SK-N-DZ (cell line): ENCODE measurements around the gene IL2RA.
A peak's percentile ranks its signal among the peaks of the same experiment; 100 is the strongest.
"Not testable (repeated sequence)": the region's sequence is repeated elsewhere in the genome, so short reads cannot be mapped to it uniquely, and the experiment has no call there.

Source experiments
- DNase-seq: peaks from one replicate; pipeline ENCODE4 v3.0.0-alpha.2; 2015; ENCODE audit warnings: low spot score

The IL2RA gene

GRCh38 chr10:6017781-6018354 lies 44.3 kb downstream of the IL2RA start:
- no peak for DNase-seq

DNA sequence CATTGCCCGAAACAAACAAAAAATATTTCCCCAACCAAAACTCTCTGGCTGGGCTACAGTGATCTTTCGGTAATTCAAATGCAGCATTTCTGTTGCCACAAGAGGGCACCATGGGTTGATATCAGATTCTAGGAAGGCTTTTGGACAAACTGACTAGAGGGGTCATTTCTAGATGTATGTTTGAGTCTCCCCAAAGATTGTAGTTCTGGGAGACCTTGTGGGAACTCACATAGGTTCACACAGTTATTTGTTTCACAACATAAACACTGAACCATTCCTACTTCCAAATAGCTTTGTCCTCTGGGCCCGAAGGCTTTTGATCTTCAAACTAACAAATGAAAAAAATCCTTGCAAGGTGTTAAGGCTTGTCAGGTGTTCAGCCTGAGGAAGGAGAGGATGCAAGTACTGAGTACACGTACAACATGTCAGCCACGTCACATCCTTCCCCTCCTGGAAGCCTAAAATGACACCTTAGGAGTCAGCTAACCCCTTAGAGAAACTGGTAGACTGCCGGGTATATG lies 47.9 kb downstream of the IL2RA start:
- DNase-seq, result peak; percentile 32

- no peak for DNase-seq
Observed at GRCh38 chr10:6013413-6014192, 48.6 kb downstream of the IL2RA start.

DNA sequence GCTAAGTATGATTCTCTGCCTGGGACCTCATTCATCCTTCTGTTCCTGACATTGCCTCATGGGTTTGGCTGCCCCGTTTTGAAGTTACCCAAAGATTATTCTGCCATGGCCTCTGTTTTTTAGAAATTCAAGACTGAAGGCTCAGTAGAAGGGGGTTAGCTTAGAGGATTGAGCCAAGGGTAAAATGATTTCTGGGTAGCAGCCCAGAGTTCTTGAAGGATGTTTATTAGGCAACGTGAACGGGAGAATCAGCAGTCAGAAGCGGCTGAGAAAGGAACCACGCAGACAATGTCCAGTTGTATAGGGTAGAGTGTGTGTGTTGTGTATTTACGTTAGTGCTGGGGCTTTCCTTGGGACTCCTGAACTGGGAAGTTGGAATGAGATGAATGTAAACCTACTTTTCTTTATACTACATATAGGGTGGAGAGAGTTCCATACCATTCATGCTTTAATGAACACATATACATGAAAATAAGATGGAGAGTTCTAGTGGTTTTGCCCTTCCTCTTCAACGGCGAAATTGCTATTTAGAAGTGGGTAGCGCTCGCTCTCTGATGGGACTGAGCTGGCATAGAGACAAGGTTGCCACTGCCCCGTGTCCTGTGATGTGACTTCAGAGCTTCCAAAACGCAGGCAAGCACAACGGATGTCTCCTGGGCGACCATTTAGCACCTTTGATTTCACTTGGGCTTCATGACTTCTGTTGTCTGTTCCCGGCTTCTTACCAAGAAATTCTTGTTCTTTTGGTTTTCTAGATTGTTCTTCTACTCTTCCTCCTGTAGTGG lies 49.9 kb downstream of the IL2RA start:
- no peak for DNase-seq

DNA sequence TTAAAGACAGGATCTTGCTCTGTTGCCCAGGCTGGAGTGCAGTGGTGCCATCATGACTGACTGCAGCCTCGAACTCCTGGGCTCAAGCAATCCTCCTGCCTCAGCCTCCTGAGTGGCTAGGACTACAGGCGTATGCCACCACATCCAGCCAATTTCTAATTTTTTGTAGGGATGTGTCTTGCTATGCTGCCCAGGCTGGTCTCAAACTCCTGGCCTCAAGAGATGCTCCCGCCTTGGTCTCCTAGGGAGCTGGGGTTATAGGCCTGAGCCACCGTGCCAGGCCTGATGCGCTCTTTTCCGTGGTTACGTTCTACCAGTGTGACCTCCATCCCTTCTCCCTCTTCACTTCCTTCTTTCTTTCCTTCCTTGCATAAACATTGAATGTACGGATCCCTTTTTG lies 50.6 kb downstream of the IL2RA start:
- DNase-seq, result no peak

DNA sequence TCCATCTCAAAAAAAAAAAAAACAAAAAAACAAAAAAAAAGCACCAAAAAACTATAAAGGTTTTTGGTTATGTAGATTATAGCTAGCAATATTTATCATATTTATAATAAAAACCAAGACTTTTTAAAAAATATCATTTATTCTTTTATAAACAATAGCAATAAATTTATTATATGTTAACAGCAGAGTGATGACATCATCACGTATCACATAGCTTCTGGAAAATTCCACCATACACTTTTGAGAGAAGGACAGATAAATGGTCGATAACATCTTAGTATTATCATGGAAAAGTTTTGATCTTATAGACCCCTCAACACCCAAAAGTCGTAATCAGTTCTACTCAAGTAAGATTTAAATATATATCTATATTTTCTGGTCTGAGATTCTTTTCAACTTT lies 51.6 kb downstream of the IL2RA start:
- DNase-seq, result no peak

DNA sequence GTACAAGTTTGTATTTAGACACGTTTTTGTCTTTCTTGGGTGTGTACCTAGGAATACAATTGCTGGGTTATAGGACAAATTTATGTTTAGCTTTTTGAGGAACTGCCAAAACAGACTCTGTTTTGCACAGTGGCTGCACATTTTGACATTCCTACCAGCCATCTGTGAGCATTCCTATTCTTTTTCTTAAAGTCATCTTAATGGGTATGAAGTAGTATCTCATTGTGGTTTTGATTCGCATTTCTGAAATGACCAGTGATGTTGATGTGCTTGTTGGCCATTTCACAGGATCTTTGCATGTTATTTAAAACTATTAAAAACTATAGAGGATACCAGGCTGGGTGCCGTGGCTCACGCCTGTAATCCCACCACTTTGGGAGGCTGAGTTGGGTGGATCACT lies 52.2 kb downstream of the IL2RA start:
- DNase-seq, result no peak

GRCh38 chr10:6009150-6009549 lies 53.0 kb downstream of the IL2RA start:
- no peak for DNase-seq

- no peak for DNase-seq
Observed at GRCh38 chr10:6008497-6009142, 53.5 kb downstream of the IL2RA start.

GRCh38 chr10:6006991-6007390 lies 55.2 kb downstream of the IL2RA start:
- DNase-seq, result no peak

- DNase-seq, result no peak
Observed at GRCh38 chr10:6006546-6006945, 55.6 kb downstream of the IL2RA start.

DNA sequence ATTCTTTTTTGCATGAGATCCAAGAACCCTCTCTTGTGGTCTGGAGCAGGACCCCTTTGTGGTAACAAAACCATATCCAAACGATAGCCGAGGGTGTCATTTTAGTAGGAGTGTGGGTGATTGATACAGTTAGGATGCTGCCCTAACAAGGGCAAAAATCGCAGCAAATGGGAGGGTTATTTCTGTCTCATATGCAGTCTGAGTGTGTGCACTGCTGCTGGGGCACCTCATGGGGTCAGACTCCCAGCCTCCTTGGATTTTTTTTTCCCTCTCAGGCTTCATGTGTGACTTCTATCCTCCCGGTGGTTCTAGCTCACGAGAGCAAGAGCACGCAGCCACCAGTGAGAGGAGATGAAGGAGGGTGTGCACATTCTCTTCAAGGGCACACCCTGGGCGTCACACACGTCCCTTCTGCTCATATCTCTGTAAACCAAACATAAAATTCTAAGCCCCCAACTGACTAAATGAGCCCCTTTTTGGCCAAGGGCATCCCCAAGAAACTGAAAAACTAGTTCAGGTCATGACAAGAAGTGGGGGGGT lies 56.2 kb downstream of the IL2RA start:
- no peak for DNase-seq

- not testable (repeated sequence) for DNase-seq
Observed at GRCh38 chr10:6005161-6005804, 56.9 kb downstream of the IL2RA start.

DNA sequence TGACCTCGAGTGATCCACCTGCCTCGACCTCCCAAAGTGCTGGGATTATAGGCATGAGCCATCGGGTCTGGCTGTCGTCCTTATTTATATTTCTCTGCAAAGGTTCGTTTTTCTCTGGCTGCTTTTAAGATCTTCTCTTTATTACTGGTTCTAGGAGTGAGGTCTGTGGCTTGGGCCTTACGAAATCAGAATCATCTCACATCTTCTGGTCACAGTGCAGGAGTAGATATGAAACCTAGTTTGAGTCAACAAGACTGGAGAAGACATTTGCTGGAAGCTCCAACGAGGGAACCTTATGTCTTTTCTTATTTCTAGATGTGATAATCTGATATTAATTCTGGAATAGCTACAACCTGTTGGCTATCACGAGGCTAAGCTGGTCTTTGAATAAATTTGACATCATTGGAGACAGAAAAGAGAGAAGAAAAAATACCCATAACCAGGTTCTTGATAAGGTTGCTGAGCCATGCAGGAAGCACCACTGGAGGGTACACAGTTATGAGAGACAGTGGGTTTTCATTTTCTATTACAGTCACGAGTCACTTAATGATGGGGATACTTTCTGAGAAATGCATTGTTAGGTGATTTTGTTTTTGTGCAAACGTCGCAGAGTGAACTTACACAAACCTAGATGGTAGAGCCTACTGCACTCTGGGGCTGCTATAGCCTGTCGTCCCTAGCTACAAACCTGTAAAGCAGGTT lies 59.2 kb downstream of the IL2RA start:
- DNase-seq, result no peak

DNA sequence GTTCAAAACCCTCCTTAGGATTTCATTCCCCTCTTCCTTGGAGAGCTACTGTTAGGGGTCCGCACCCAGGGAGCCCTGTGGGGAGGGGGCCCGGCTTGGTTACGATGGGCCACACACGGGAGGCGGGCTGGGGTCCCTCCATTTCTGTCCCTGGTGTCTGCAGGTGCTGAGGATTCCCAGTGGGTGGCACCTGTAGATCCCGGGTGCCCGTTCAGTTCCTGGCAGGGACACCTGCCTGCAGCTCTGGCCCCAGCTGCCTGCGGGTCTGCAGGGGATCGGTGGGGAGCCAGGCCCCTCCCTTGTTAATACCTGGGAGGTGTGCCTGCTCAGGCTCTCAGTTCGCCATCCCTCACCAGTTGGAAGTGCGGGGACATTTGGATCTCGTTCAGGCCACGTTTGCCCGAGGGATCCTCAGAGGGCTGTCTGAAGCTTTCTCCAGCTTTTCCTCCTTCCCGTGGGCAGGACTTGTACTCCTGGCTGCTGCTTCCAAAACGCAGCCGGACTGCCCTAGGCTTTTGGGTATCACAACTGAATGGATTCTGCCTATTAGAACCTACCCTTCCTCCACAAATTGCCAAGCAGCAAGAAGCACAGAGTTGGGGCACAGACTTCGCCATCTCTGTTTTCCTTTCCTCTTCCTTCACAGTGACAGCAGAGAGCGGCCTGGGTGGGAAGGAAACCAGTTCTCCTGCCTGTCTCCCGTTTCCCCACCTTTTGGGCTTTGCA lies 62.6 kb downstream of the IL2RA start:
- DNase-seq, result no peak

DNA sequence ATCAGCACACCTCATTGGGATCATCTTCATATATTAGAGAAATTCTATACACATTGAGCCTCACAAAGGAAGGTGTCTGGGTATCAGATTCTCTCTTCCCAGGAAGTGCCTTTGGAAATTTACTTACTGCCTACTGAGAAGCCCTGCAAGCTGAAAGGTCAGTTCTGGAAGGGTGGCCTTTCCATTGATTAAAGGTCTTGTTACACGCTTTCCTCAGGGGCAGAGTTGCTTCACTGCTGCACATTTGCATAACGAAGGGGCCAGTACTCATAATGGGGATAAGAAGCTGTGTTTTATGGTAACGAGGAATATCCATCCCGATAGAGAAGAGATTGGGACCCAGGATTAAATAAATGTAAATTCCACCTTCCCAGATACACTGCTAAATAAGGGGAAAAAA lies 65.5 kb downstream of the IL2RA start:
- DNase-seq, result no peak

DNA sequence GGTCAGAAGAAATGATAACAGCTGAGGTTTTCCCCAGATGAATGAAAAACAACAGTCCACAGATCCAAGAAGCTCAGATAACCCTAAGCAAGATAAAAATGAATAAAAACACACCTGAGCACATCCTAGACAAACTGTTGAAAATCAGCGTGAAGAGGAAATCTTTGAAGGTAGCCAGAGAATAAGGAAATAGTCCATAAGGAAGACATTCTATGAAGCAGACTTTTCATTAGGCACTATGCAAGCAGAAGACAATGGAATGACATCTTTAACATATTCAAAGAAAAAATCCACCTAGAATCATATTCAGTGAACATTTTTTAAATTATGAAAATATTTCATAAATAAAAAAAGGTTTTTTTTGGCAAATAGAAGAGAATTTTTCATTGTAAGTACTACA lies 69.8 kb downstream of the IL2RA start:
- DNase-seq, result no peak

- no peak for DNase-seq
Observed at GRCh38 chr10:5991708-5992107, 70.5 kb downstream of the IL2RA start.

- no peak for DNase-seq
Observed at GRCh38 chr10:5989756-5990155, 72.4 kb downstream of the IL2RA start.
